GM21360 (cell line): ENCODE data around the gene MED27.

Experiments
- ATAC-seq: cut with Tn5 transposase; IDR thresholded peaks from one replicate; pipeline ENCODE4 v1.9.1; 2021; ENCODE audit warnings: mild to moderate bottlenecking, moderate library complexity; ENCODE audit not compliant: unreplicated experiment

Gene MED27

DNA sequence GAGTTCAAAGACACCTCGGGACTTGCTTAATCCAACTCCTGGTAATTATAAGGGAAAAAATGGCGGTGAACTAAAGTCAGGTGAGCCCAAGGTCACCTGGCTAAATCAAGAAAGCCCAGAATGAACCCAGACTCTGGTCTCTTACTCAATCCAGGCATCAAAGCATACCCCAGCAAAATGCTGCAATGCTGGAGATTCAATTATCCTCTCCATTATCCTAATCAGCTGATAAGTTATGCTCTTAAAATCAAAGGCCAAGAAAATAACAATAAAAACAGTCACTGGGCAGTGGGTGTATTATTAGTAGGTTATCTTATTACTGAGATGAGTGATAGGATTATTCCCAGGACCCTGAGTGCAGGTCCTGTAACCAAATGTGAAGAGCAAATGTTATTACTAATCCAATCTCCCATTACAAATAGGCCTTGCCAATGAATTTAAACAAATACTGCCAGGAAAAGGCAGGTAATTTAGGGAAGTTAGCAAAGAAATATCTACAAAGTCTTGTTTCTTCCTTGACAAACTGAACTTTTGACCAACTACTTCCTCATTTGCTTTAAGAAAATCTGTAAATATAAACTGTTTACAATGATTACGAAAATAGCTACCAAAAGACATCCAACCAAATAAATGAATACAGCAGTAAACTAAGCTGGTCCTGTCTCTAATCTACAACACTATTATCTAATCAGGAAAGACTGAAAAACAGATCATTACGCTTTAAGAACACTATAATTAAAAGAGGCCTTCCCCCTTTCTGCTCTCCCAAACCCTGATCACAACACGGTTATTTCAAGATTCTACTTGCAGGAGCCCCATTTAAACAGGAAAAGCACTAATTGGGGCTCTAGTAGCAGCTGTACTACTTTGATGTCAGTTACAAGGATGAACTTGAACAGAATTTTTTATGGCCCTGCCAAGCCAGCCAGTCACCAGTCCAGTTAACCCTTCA lies 103.2 kb downstream of the MED27 start:
- ATAC-seq: no peak

DNA sequence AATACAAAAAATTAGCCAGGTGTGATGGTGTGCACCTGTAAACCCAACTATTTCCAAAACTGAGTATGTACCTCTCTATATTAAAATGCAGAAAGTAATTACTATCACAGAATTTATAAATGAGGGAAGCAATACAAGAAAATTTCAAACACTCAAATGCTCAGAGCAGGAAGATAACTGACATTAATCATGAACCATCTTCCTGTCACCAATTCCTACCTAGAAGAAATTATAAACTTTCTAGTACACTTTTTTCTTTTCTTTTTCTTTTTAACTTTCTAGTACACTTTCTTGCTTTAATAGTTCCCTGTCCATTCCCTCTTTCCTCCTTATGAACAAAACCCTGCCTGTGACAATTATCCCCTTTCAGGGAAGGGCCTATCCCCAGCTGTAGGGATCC lies 106.8 kb downstream of the MED27 start:
- ATAC-seq: no peak

DNA sequence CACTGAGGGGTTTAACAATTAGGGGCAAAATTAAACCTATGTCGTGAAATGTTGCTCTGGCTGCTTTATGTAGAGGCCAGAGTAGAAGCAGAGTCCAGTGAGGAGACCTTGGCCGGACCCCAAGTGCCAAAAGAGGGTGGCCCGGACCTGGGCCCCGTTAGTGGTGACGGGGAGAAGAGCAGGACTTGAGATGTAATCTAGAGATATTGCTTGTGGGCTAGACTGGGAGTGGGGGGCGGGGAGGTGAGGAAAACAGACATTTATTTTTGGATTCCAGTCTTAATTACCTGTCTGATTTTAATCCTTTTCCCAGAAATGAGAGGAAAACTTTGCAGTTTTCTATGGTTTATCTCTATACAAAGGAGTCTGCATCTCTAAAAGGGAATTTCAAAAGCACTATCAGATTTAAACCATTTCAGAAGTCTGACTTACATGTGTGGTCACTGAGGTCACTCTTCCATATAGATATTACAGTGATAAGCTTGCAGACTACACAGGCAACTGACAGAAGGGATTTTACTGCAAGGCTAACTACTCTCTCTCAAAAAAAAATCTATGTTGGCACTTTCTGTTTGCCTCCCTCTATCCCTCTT lies 108.1 kb downstream of the MED27 start:
- no peak for ATAC-seq

DNA sequence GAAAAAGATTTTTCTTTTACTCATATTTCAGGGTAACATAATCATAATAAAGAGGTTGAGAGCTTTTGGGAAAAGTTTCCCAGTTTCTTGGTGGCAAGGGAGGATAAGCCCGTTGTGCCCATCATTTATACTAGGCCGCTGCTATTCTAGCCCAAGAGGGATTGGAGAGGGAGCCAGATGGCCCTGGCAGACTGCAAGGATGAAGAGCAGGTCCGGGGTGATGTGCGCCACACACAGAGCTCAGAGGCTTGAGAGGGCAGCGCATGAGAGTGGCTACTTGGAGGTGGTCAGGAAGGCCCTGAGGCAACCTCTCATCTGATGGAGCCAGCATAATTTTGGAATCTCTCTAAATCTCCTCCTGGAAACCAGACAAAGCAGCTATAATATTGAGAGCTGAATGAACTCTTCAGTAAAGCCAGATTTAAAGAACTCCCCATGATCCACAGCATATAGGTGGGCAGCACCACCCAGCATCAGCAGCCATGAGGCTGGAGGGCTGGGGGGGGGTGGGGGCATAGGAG lies 110.1 kb downstream of the MED27 start:
- ATAC-seq: no peak

DNA sequence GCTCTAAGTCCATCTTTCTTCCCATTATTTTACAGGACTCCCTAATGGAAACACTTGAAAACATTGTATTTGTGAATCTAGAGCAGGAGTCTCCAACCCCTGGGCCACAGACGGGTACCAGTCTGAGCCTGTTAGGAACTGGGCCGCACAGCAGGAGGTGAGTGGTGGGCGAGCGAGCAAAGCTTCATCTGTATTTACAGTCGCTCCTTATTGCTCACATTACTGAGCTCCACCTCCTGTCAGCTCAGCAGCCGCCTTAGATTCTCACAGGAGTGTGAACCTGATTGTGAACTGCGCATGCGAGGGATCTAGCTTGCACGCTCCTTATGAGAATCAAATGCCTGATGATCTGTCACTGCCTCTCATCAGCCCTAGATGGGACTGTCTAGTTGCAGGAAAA lies 111.0 kb downstream of the MED27 start:
- no peak for ATAC-seq

DNA sequence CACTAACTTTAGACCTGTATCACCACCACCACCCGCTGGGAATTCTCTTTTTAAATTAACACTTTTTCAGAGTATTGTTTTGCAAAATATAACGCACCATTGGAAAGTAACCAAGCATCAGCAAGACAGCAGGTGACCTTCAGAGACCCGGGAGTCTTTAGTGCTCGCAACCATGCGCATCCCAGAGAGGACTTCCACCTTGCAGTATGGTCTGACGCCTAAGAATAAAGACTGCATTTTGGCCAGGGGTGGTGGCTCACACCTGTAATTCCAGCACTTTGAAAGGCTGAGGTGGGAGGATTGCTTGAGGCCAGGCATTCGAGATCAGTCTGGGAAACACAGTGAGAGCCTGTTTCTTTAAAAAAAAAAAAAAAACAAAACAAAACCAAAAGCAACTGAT lies 113.8 kb downstream of the MED27 start:
- no peak for ATAC-seq

DNA sequence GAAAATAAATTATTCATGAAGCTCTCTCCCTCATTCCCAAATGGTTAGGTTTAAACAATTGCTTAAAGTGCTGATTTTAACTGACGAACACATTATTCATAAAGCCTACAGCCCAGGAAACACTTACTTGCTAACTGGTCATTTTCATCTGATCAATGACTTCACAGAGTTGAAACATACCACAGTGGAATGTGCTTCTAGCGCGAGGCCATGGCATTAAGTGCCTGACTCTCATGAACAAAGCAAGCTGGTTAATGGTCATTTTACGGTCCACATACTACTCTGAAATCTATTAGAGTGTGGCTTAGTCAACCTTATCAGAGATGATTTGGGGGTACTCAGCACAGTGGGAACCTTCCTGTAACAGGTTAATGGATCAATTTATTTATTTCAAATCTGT lies 114.6 kb downstream of the MED27 start:
- no peak for ATAC-seq

DNA sequence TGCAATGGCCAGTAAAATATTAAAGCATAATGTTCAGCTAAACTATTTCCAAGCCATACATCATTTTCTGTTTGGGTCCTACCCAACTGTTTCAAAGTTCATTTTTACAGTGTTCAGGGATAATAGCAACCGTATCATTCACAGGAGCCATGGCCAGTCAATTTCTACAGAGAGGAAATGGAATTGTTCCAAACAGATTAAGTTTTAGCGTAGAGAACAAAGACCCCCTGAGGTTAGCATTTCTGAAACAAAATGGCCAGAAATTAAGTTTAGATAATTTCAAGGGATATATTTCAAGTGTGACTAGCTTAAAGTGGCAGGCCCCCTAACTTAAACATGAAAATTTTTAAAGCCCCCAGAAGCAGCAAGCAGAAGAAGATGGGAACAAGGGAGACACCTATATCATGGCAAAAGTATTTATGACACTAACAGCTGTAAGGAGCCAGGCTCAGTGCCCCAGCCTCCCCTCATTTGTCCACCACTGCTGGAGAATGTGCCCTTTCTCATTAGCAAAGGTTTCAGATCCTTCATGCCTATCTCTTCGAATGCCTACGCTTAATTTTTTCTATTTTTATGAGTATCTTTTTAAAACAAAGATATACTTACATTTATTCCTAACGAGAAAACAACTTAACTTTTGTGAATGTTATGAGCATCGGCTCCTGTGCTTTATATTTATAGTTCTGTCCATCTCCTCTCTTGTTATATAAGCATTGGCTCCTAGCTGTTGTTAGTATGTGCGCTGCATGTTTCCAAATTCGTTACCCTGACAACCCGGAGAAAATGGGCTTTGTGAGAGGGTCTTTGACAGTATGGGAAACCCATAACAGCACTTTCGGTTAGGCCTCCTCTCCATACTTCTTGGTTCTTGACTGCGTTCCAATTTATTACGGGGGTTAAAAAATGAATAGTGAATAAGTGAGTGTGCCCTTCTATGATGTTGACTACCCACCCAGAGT lies 116.3 kb downstream of the MED27 start:
- ATAC-seq: no peak

DNA sequence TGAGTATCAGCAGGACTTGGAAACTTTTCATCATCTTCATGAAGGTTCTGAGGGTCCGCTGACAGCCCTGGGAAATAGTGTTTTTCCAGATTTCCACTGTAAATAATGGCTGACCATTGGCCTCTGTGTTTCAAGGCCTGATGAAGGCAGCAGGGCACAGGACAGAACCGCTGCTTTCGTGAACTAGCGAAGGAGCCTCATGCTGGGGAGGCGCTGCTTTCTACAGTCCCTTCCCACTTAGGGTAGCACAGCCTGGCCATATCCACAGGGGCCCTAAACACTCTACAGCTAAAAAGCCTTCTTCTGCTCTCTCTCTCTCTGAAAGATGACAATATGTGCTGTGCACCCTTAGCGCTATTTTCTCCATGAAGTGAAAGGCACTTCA lies 118.2 kb downstream of the MED27 start:
- ATAC-seq: no peak

DNA sequence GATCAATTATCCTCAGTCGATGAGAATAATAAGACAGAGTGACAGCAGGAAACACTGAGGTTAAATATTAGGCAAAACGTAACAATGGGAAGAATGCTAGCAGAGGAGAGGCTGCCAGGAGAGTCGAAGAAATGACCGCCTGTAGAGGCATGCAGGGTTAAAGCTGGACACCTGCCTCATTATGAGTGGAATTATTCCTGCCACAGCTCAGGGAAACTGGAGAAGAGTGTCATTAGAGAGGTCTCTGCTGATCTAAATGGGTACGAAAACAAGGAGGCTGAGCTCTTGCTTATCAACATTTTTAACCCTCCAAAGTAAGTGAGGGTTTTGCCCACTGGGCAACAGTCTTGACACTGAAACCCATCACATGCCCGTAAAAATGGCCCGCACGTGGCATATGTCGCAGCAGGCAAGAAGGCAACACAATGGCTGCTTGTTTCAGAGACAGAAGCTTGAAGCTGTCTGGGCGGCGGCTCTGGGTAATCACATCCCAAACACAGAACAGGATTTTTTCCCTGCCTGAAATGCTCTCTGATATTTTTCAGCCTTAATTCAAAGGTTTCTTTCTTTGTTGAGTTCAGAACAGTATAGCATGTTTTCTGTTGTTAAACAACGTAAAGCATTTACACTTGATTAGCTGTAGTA lies 118.7 kb downstream of the MED27 start:
- ATAC-seq: no peak

DNA sequence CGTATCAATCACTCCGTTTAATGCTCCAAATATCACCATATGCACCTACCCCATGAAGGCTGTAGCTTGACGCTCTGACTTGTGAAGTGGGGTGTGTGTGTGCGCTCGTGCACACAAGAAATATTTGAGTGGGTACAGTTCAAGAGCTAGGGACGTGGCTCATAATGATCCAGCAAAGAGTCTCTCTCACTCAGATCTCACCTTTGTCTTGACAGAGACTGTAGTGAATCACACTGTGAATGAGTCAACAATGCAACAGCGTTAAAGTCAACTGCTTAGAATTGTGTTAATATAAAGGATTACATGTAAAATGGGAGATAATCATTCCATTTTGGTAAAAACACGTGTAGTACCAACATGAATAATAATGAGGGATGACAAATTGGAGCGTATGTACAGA lies 119.4 kb downstream of the MED27 start:
- no peak for ATAC-seq

DNA sequence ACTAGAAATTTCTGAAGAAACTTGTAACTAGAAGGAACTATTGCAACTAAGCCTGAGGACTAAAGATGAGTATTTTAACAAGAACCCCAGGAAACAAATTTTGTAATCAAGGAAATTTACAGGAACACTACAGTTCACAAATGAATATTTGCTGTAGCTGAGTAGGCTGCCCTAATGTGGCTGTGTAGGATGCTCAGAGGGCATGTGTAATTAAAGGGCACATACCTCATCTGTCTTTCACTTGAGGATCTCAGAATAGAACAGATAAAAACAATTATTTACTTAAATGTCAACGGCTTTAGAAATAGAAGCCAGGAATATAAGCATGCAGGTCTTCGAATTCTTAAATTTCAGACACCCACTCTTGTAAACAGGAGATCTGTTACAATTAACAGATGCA lies 119.8 kb downstream of the MED27 start:
- no peak for ATAC-seq

DNA sequence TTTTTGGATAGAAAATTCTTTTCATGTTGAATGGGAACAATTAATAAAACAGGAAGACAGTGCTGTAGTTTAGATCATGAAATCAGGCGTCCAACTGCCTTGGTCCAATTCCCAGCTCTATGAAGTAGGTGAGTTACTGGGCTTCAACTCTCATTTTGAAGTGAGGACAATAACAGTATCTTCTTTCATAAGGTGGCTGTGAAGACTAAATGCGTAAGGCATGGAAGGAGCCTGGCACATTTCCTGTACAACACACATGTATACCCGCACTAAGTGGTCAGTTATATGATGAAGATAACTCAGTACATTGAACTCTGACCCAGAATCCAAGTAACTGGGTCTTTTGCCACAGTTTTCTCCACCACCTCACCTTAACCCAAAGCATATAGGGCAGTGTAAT lies 120.6 kb downstream of the MED27 start:
- no peak for ATAC-seq

DNA sequence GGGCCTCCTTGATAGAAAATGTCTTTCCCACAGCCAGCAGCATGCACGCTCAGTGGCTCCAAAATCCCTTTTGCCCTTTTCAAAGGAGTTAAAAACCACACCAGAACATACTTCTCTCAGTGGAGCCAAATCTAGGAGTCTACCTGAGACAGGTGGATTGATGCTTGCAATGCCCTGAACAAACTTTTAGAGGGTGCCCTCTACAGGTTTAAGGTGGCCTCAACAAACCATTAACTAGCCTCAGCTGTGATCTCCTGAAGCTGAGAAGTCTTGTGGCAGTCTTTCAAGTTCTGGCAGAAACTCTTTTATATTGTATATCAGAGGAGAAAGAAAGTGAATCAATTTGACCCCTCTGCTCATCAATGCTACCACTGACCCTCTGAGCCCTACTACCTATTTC lies 125.4 kb downstream of the MED27 start:
- ATAC-seq: no peak

DNA sequence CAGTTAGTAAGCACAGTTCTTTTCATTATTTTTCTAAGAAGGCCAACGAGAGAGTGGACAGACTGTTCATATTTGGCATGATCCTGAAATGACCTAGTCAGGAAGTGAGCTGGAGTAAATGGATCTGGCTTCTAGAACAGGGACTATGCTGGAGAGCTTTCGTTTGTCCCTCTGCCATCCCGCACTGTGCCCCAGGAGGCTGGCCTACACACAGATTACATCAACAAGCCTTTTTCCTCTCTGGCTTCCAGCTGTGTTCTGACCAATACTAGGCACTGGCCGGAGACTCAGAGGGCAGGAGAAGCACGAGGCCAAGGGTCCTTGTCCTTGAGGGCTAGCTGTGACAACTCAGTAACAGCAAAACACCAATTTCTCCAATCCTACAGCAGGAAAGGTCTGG lies 127.8 kb downstream of the MED27 start:
- no peak for ATAC-seq

DNA sequence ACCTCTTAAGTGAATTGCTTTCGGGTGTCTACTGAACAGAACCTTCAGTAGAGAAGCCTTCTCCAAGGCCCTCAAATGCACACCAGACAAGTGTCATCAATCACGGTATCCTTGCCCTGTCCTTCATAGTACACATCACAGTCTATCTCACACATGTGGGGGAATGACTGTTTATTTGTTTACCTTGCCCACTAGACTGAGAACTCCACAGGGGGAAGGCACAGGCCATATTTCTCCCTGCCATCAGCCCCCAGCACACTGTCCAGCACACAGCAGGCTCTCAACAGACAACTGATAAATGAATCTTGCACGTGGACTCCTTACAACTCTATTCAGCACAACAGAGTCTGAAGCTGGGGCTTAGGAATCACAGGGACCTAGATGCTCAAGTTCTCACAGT lies 128.5 kb downstream of the MED27 start:
- no peak for ATAC-seq

DNA sequence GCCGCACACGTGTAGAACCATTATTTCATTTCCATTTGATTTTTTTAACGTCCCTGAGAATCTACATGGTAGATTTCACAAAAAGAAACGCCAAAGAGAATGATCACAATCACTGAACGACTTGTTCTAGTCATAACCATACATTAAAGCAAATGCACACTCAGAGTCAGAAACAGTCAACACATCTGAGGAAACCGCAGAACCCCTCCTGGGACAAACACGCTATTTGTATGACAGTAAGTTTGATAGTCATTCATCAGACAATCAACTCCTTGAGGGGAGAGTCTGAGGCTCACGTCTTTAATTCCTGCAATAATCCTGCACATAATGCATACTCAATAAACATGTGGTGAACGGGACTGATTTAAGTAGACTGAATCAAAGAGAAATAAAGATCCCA lies 129.2 kb downstream of the MED27 start:
- ATAC-seq: no peak

DNA sequence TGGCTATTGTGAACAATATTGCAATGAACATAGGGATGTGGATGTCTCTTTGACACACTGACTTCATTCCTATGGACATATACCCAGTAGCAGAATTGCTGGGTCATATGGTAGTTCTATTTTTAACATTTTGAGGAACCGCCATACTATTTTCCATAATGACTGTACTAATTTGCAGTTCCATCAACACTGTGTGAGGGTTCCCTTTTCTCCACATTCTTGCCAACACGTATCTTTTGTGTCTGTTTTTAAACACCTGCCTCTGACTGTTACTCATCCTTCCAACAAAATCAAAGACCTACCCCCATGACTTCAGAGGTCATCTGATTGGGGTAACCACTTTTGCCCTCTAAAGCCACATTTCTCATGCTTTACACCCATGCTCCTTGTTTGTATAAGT lies 133.5 kb downstream of the MED27 start:
- no peak for ATAC-seq

DNA sequence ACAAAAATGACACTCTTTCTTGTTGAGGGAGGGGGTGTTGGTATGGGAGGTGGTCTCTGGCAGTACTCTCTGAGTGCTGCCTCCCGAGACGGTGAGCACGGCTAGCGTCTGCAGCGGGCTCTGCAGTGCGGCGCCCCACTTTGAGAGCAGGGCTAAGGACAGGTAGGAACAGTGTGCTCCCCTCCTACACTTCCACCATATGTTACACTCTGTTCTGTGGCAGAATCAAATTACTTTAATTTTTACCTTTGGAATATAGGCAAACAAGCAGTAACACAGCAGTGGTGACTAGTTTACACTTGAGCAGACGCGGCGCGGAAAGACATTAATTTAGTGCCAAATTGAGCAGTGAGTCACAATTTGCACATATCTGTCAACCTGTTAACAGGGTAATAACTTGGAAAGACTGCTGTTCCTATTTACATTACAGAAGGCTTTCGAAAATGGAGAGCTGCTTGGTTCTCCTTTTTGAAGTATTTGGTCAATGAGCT lies 136.3 kb downstream of the MED27 start:
- ATAC-seq: no peak

DNA sequence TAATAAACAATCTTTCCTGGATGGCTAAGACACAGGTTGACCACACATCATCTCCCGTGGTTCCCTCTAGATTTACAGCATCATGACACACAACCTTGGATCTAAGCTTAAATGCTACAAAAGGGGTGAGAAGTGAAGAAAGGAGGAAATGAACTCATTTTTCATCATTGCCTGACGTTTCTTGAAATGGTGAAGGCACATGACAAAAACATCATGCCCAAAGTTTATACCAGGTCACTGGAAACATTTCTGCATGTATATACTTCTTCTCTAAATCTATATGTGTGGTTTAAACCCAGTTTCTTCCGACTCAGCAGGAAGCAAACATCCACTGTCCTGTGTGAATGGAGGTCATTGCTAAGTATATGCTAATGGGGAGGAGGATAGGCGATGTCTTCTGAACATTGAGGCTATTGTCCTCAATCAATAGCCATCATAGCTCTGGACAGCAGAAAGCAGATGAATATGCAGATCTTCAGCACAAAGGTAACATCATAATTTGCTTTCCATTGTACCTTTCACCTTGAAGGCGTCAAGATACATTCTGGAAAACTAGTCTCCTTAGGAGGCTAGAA lies 137.4 kb downstream of the MED27 start:
- no peak for ATAC-seq
